Testis (tissue), 3 donors: ENCODE results near the gene EMILIN2. TPM values are rescaled to one million over a fixed set of nuclear protein-coding genes. Genes with fewer than 3 reads are reported as not detected.

Experiments
- DNase-seq: peaks from one replicate; pipeline ENCODE4 v3.0.0-alpha.2; 2019
- H3K27ac ChIP-seq, 2 donors: fragments of 200-600 bp; sonication (generic); one replicate each; pipeline ENCODE4 v1.5.1; 2019
- H3K27me3 ChIP-seq: fragments of 200-600 bp; sonication (generic); one replicate; pipeline ENCODE4 v1.5.1; 2019
- H3K36me3 ChIP-seq: fragments of 200-600 bp; sonication (generic); one replicate; pipeline ENCODE4 v1.5.1; 2017; ENCODE audit warnings: low read depth; ENCODE audit errors: missing control alignments
- H3K4me1 ChIP-seq: fragments of 200-600 bp; sonication (generic); one replicate; pipeline ENCODE4 v1.5.1; 2019
- H3K4me3 ChIP-seq, 2 donors: fragments of 200-600 bp; sonication (generic); one replicate each; pipeline ENCODE4 v1.5.1; 2017 to 2019
- H3K9me3 ChIP-seq: fragments of 200-600 bp; sonication (generic); one replicate; pipeline ENCODE4 v1.5.1; 2017
- CTCF ChIP-seq, 3 experiments: fragments of 450-650 bp in 2 of 3; fragments of 200-600 bp in 1 of 3; sonication (generic) in 1 of 3; IDR thresholded peaks; one replicate each; pipeline ENCODE4 v1.5.1; 2016 to 2019; ENCODE audit warnings: antibody characterized with exemption in 3 of 3, mild to moderate bottlenecking in 2 of 3, moderate library complexity in 1 of 3
- POLR2A ChIP-seq: fragments of 450-650 bp; IDR thresholded peaks from one replicate; pipeline ENCODE4 v1.6.1; 2017; ENCODE audit warnings: antibody characterized with exemption, mild to moderate bottlenecking, moderate library complexity
- WGBS, 2 donors: methylation state at CpG; one replicate each; pipeline ENCODE4 v1.1.5; 2018; 5-methylcytosine and 5-hydroxymethylcytosine counted together
- intact Hi-C: fragments of 100-400 bp; cut with DNase I; formaldehyde crosslinking; loops from one replicate; pipeline ENCODE4 v1.15.1; 2023; ENCODE audit warnings: low total_unique reads
- polyA plus RNA-seq: library from polyadenylated mRNA; stranded (reverse); fragments of 350-450 nt; fragmentation: Illumina TruSeq; extraction: RNeasy Lipid Tissue Mini Kit (QIAGEN cat#74804); gene quantifications from one replicate; pipeline ENCODE4 v1.2.3, GENCODE V29; 2014; ENCODE audit warnings: low read depth, low replicate concordance; ENCODE audit not compliant: insufficient read depth
- total RNA-seq, 2 donors: library from RNA; depleted of rRNA; stranded (reverse); fragments of >200 nt; gene quantifications; one replicate each; pipeline ENCODE4 v1.2.3, GENCODE V29; 2016

EMILIN2 gene
- total and polyA plus RNA-seq, 3 donors from 2014 or later = 21.4 to 34.1 (median 26.4) TPM

- H3K4me1 ChIP-seq = peaks cover 6% of the 10 kb centered on the region
Measured at GRCh38 chr18:2878656-2879330, 32.0 kb downstream of the EMILIN2 start.

GRCh38 chr18:2879889-2880288 lies 33.1 kb downstream of the EMILIN2 start:
- H3K36me3 ChIP-seq = no peaks in the 10 kb centered on the region
- H3K4me3 ChIP-seq = no peak overlapping the region
- H3K9me3 ChIP-seq = no peaks in the 10 kb centered on the region
- 93 to 95% methylated on average over 4 of the region's 4 CpGs for WGBS, 2 donors
- H3K27ac ChIP-seq = no peak overlapping the region
- TF ChIP-seq CTCF (IDR thresholded peaks at IDR 0.05) (no peak), POLR2A (no peak)
- intact Hi-C loops = no loop called here
- H3K27me3 ChIP-seq = no peaks in the 10 kb centered on the region
- H3K4me1 ChIP-seq = peaks cover 4% of the 10 kb centered on the region
- DNase-seq = no peak

More at GRCh38 chr18:2878656-2879330, 32.0 kb downstream of the EMILIN2 start:
- intact Hi-C loops = no loop called here
- Histone ChIP-seq H3K4me3 (no peak overlapping the region), H3K9me3 (no peaks in the 10 kb centered on the region), H3K27me3 (no peaks in the 10 kb centered on the region), H3K36me3 (no peaks in the 10 kb centered on the region), H3K27ac (no peak overlapping the region)
- WGBS, 2 donors = 84 to 92% methylated on average over 15 of the region's 15 CpGs
- DNase-seq = no peak
- TF ChIP-seq CTCF (IDR thresholded peaks at IDR 0.05) (no peak), POLR2A (no peak)

GRCh38 chr18:2880473-2880872 lies 33.7 kb downstream of the EMILIN2 start:
- no peaks in the 10 kb centered on the region for H3K4me1 ChIP-seq
- H3K27ac ChIP-seq = no peak overlapping the region
- TF ChIP-seq CTCF (IDR thresholded peaks at IDR 0.05) (no peak), POLR2A (no peak)
- no peaks in the 10 kb centered on the region for H3K36me3 ChIP-seq
- WGBS, 2 donors = 81% methylated on average over 17 of the region's 17 CpGs; no CpG with 5 or more reads in 1 of the 2 donors
- H3K4me3 ChIP-seq = no peak overlapping the region
- H3K27me3 ChIP-seq = no peaks in the 10 kb centered on the region
- H3K9me3 ChIP-seq = no peaks in the 10 kb centered on the region
- intact Hi-C loops = no loop called here
- no peak for DNase-seq

GRCh38 chr18:2881088-2881839 lies 34.5 kb downstream of the EMILIN2 start:
- 49 to 65% methylated on average over 14 to 16 of the region's 16 CpGs for WGBS, 2 donors
- peak overlapping the region; percentile 44 to 56 for H3K27ac ChIP-seq
- no peaks in the 10 kb centered on the region for H3K36me3 ChIP-seq
- no peaks in the 10 kb centered on the region for H3K4me1 ChIP-seq
- intact Hi-C loops = no loop called here
- DNase-seq = peak; percentile 67
- no peaks in the 10 kb centered on the region for H3K9me3 ChIP-seq
- H3K27me3 ChIP-seq = no peaks in the 10 kb centered on the region
- no peak overlapping the region for H3K4me3 ChIP-seq
- TF ChIP-seq CTCF (IDR thresholded peaks at IDR 0.05) = no peak
- TF ChIP-seq POLR2A = no peak
